H1 (cell line): ENCODE results near the gene CORIN. TPM values are rescaled to one million over a fixed set of nuclear protein-coding genes. Genes with fewer than 3 reads are reported as not detected.

Source experiments
- CTCF ChIA-PET: fragments of 300-600 bp; sonication (Branson Sonifier 250); formaldehyde crosslinking; loops from one replicate; lab custom pipeline; 2021; ENCODE audit not compliant: partially characterized antibody; lab: Charles Lee
- POLR2A ChIA-PET: fragments of 300-600 bp; sonication (Branson Sonifier 250); formaldehyde crosslinking; loops from one replicate; lab custom pipeline; 2021; ENCODE audit warnings: inconsistent platforms; ENCODE audit not compliant: partially characterized antibody; lab: Charles Lee
- DNase-seq, 2 experiments: peaks; one replicate each; pipeline versions ENCODE4 v3.0.0 to v3.0.0-alpha.2; 2010 to 2022; ENCODE audit warnings: low spot score in 2 of 2, low read depth in 1 of 2, mixed read lengths in 1 of 2
- FAIRE-seq: peaks from 2 replicates; lab custom pipeline; 2011; peaks lifted over from hg19 to GRCh38; lab: Jason Lieb, UNC
- H2AFZ ChIP-seq: 2 replicates; pipeline ENCODE4 v1.8.1; 2012; ENCODE audit warnings: low read length, inconsistent platforms
- H2AK5ac ChIP-seq: 2 replicates; pipeline ENCODE4 v1.6.1; 2013; ENCODE audit warnings: low read depth, low read length
- H2BK120ac ChIP-seq: replicated peaks from 2 replicates; pipeline ENCODE3; 2013; ENCODE audit warnings: low read depth, low read length, inconsistent platforms
- H2BK12ac ChIP-seq: 2 replicates; pipeline ENCODE4 v1.6.1; 2013; ENCODE audit warnings: low read depth, low read length
- H2BK15ac ChIP-seq: 2 replicates; pipeline ENCODE4 v1.6.1; 2013; ENCODE audit warnings: low read length
- H2BK20ac ChIP-seq: 2 replicates; pipeline ENCODE4 v1.6.1; 2013; ENCODE audit warnings: low read length
- H2BK5ac ChIP-seq: 2 replicates; pipeline ENCODE4 v1.6.1; 2013; ENCODE audit warnings: low read depth, low read length
- H3K14ac ChIP-seq: 2 replicates; pipeline ENCODE4 v1.6.1; 2013; ENCODE audit warnings: inconsistent platforms; ENCODE audit not compliant: insufficient read length
- H3K18ac ChIP-seq: 2 replicates; pipeline ENCODE4 v1.6.1; 2013; ENCODE audit warnings: low read length; ENCODE audit errors: extremely low read depth
- H3K23ac ChIP-seq: 2 replicates; pipeline ENCODE4 v1.6.1; 2013; ENCODE audit warnings: inconsistent platforms; ENCODE audit not compliant: insufficient read length
- H3K23me2 ChIP-seq: 2 replicates; pipeline ENCODE4 v1.6.1; 2013; ENCODE audit warnings: low read depth, low read length
- H3K27ac ChIP-seq: 2 replicates; pipeline ENCODE4 v1.6.1; 2011; ENCODE audit warnings: low read depth, low read length, inconsistent platforms
- H3K27me3 ChIP-seq, 4 experiments: replicated peaks in 1 of 4; 1 replicate in 1 of 4; 2 replicates in 3 of 4; pipeline versions ENCODE4 v1.6.1 to v1.8.1; 2011 to 2013; ENCODE audit warnings: low read length in 3 of 4, mild to moderate bottlenecking in 3 of 4, inconsistent platforms in 2 of 4, mixed read lengths in 2 of 4, moderate library complexity in 1 of 4; ENCODE audit not compliant: control insufficient read depth in 3 of 4, insufficient read depth in 3 of 4; ENCODE audit errors: extremely low read depth in 1 of 4
- H3K36me3 ChIP-seq, 4 experiments: 2 replicates each; pipeline versions ENCODE4 v1.6.1 to v1.8.1; 2011 to 2013; ENCODE audit warnings: mild to moderate bottlenecking in 4 of 4, low read length in 3 of 4, moderate library complexity in 2 of 4, control low read depth in 1 of 4, inconsistent platforms in 1 of 4; ENCODE audit not compliant: insufficient read depth in 4 of 4, control insufficient read depth in 2 of 4
- H3K4ac ChIP-seq: replicated peaks from 2 replicates; pipeline ENCODE3; 2013; ENCODE audit warnings: low read length, low read depth, mixed read lengths, inconsistent platforms; ENCODE audit not compliant: insufficient read length
- H3K4me1 ChIP-seq, 4 experiments: replicated peaks in 1 of 4; 1 replicate in 1 of 4; 2 replicates in 3 of 4; pipeline versions ENCODE4 v1.6.1 to v1.8.1; 2011 to 2013; ENCODE audit warnings: low read length in 3 of 4, inconsistent platforms in 2 of 4, mixed read lengths in 1 of 4; ENCODE audit not compliant: insufficient read depth in 4 of 4, control insufficient read depth in 3 of 4
- H3K4me2 ChIP-seq, 2 experiments: 2 replicates each; pipeline versions ENCODE4 v1.6.1 to v1.8.1; 2011 to 2013; ENCODE audit warnings: low read depth in 2 of 2, low read length in 2 of 2, control low read depth in 1 of 2, inconsistent platforms in 1 of 2, mild to moderate bottlenecking in 1 of 2; ENCODE audit not compliant: insufficient read depth in 1 of 2
- H3K4me3 ChIP-seq, 4 experiments: fragments of 200-600, 300-600 bp in 1 of 4; sonication (generic), shearing (Covaris generic), sonication (Bioruptor Twin) in 1 of 4; 2 replicates each; pipeline versions ENCODE4 v1.5.1 to v1.8.1; 2011 to 2016; ENCODE audit warnings: low read length in 4 of 4, low read depth in 3 of 4, control low read depth in 2 of 4, inconsistent platforms in 2 of 4, mild to moderate bottlenecking in 2 of 4, mixed read lengths in 1 of 4, moderate library complexity in 1 of 4; ENCODE audit not compliant: insufficient read depth in 2 of 4; ENCODE audit errors: extremely low read depth in 1 of 4
- H3K56ac ChIP-seq: replicated peaks from 2 replicates; pipeline ENCODE3; 2013; ENCODE audit warnings: low read depth, mild to moderate bottlenecking, mixed read lengths, low read length, inconsistent platforms; ENCODE audit not compliant: insufficient read length
- H3K79me1 ChIP-seq: 2 replicates; pipeline ENCODE4 v1.6.1; 2013; ENCODE audit warnings: low read depth, low read length, control low read depth
- H3K79me2 ChIP-seq, 2 experiments: 2 replicates each; pipeline versions ENCODE4 v1.6.1 to v1.8.1; 2012 to 2013; ENCODE audit warnings: low read length in 2 of 2, mild to moderate bottlenecking in 2 of 2, inconsistent platforms in 1 of 2; ENCODE audit not compliant: insufficient read depth in 2 of 2, control insufficient read depth in 1 of 2
- H3K9ac ChIP-seq, 4 experiments: replicated peaks in 1 of 4; 1 replicate in 1 of 4; 2 replicates in 3 of 4; pipeline versions ENCODE4 v1.6.1 to v1.8.1; 2011 to 2013; ENCODE audit warnings: low read depth in 3 of 4, low read length in 3 of 4, control low read depth in 2 of 4, mild to moderate bottlenecking in 2 of 4, moderate library complexity in 2 of 4, inconsistent platforms in 1 of 4; ENCODE audit errors: extremely low read depth in 1 of 4
- H3K9me3 ChIP-seq, 2 experiments: 2 replicates each; pipeline versions ENCODE4 v1.6.1 to v1.8.1; 2012 to 2013; ENCODE audit warnings: mild to moderate bottlenecking in 2 of 2, moderate library complexity in 2 of 2, control low read depth in 1 of 2, inconsistent platforms in 1 of 2, low read depth in 1 of 2, low read length in 1 of 2, mixed read lengths in 1 of 2; ENCODE audit not compliant: insufficient read depth in 2 of 2
- H4K20me1 ChIP-seq, 2 experiments: replicated peaks in 1 of 2; 2 replicates each; pipeline versions ENCODE3 to v1.8.1; 2011 to 2013; ENCODE audit warnings: inconsistent platforms in 2 of 2, low read length in 2 of 2, mild to moderate bottlenecking in 1 of 2; ENCODE audit not compliant: insufficient read depth in 2 of 2, control insufficient read depth in 1 of 2
- H4K5ac ChIP-seq: 2 replicates; pipeline ENCODE4 v1.6.1; 2013; ENCODE audit warnings: low read length, low read depth, mixed read lengths, inconsistent platforms; ENCODE audit not compliant: insufficient read length
- H4K8ac ChIP-seq: 2 replicates; pipeline ENCODE4 v1.8.0; 2013; ENCODE audit warnings: mild to moderate bottlenecking, moderate library complexity, low read length, inconsistent platforms; ENCODE audit not compliant: insufficient read depth; ENCODE audit errors: extremely low read depth
- H4K91ac ChIP-seq: replicated peaks from 2 replicates; pipeline ENCODE3; 2013; ENCODE audit warnings: low read length, mixed read lengths, inconsistent platforms; ENCODE audit not compliant: insufficient read length
- BCL11A ChIP-seq, 2 experiments: IDR thresholded peaks; one replicate each; pipeline ENCODE4 v1.6.1; 2011; ENCODE audit warnings: low read depth in 2 of 2, low read length in 2 of 2, mild to moderate bottlenecking in 2 of 2
- BRCA1 ChIP-seq: IDR thresholded peaks from 2 replicates; pipeline ENCODE4 v1.6.1; 2012; ENCODE audit warnings: low read depth, low read length, improper control_type of control experiment
- CHD2 ChIP-seq: IDR thresholded peaks from 2 replicates; pipeline ENCODE4 v1.6.1; 2012; ENCODE audit warnings: low read length, improper control_type of control experiment
- CREB1 ChIP-seq: IDR thresholded peaks from 2 replicates; pipeline ENCODE4 v1.6.1; 2012; ENCODE audit warnings: inconsistent platforms
- EZH2 ChIP-seq: fragments of 200-600 bp; sonication (generic); IDR thresholded peaks from 2 replicates; pipeline ENCODE4 v1.7.1; 2012; ENCODE audit warnings: low read depth, mild to moderate bottlenecking, moderate library complexity, low read length, inconsistent platforms; ENCODE audit not compliant: severe bottlenecking
- MAFK ChIP-seq: IDR thresholded peaks from 2 replicates; pipeline ENCODE4 v1.6.1; 2012; ENCODE audit warnings: low read depth, mild to moderate bottlenecking, improper control_type of control experiment, low read length
- POLR2AphosphoS5 ChIP-seq: IDR thresholded peaks from 2 replicates; pipeline ENCODE4 v1.6.1; 2011; ENCODE audit warnings: low read depth, low read length
- SIX5 ChIP-seq: IDR thresholded peaks from 2 replicates; pipeline ENCODE4 v1.6.1; 2011; ENCODE audit warnings: mild to moderate bottlenecking, low read depth, low read length
- WGBS, 2 experiments: shearing (Covaris generic) in 1 of 2; methylation state at CpG; one replicate each; pipeline versions ENCODE4 v1.1.6 to v1.1.7; 2013 to 2015; ENCODE audit warnings: low lambda C conversion rate in 2 of 2, mixed read lengths in 2 of 2, inconsistent platforms in 1 of 2, low coverage in 1 of 2, missing lambda C conversion rate in 1 of 2; ENCODE audit not compliant: insufficient replicate concordance in 2 of 2, insufficient coverage in 1 of 2, insufficient read length in 1 of 2; ENCODE audit errors: extremely low coverage in 1 of 2, missing lambda C conversion rate in 1 of 2; 5-methylcytosine and 5-hydroxymethylcytosine counted together
- polyA plus RNA-seq, 7 experiments: library from polyadenylated mRNA; depleted of rRNA in 3 of 7; stranded (reverse) in 5 of 7; unstranded in 2 of 7; fragments of >200 nt in 5 of 7; fragments of 200-250 nt in 2 of 7; gene quantifications; 1 replicate in 5 of 7; 2 replicates in 1 of 7; 4 replicates in 1 of 7; pipeline versions ENCODE4 v1.2.1 to v1.2.3, GENCODE V29; 2011 to 2013; ENCODE audit warnings: missing spikeins in 2 of 7, mixed read lengths in 2 of 7
- total RNA-seq: library from RNA; stranded (reverse); fragmentation: NEBNext Ultra II Directional; extraction: Animal tissue kit (Norgen Biotek cat#: 25700); gene quantifications from 2 replicates; pipeline ENCODE4 v1.2.1, GENCODE V29; 2021

CORIN gene
- total and polyA plus RNA-seq, 2 of the 8 experiments (the other 6 are each of a cell fraction or from before 2014, with no cell fraction given): 0.09 to 0.32 TPM

DNA sequence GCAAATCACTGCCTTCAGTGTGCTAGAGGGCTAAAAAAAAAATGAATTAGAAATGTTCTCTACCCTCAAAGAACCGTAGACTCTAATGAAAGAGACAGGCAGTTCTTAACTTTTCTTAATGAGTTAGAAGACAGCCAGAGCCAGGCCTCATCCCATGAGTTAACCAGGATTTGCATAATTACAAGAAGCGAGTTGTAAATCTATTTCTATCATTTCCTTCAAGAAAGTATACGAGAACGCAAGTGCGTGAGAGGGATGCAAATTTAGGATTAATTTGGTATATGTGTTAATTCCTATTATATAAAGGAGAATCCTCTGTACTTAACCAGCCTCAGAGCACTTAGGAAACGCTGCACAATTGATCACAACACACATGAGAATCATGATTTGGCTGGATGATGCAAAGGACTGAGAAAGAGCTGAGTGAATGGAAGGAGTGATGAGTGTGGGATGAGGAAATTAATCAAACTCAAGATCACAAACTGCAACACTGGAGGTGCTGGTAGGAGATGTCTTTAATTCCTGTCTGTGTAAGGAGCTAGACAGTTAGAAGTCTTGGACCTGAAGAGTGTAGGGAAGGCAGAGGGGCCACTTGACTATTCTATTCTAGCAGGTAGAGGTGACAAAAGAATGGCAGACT, 195.6 kb downstream of the CORIN start:
- POLR2A ChIA-PET: interaction anchor here (0.8 kb wide), 1 partner anchor 11 kb away, joined by 3 read pairs; no protein-coding TSS in a partner anchor

More for the DNA sequence above, 195.6 kb downstream of the CORIN start:
- H2BK15ac ChIP-seq: no peak overlapping the region
- H3K56ac ChIP-seq: no peak overlapping the region
- no peaks in the 10 kb centered on the region for H3K27me3 ChIP-seq
- H3K27ac ChIP-seq: no peak overlapping the region
- no peaks in the 10 kb centered on the region for H3K79me1 ChIP-seq
- no peak overlapping the region for H2BK5ac ChIP-seq
- H3K4ac ChIP-seq: no peak overlapping the region
- H3K4me2 ChIP-seq: no peak overlapping the region
- no peak overlapping the region for H3K4me3 ChIP-seq
- no peak for TF ChIP-seq MAFK
- no peak for TF ChIP-seq CHD2
- no peak for TF ChIP-seq BCL11A (IDR thresholded peaks at IDR 0.05; ENCODE audit: low read depth in 2 of 2, low read length in 2 of 2)
- TF ChIP-seq EZH2: no peak
- TF ChIP-seq CREB1: no peak
- TF ChIP-seq POLR2AphosphoS5: no peak
- TF ChIP-seq BRCA1: no peak
- TF ChIP-seq SIX5: no peak
- CTCF ChIA-PET: interaction anchor here (0.9 kb wide), 1 partner anchor 43 kb away, joined by 3 read pairs; no protein-coding TSS in a partner anchor
- peaks cover 0 to 2% (median 0%) of the 10 kb centered on the region in 4 experiments; a peak in 1 of 7 replicates for H3K4me1 ChIP-seq
- no peaks in the 10 kb centered on the region for H3K79me2 ChIP-seq
- H2BK120ac ChIP-seq: no peak overlapping the region
- H3K18ac ChIP-seq: no peak overlapping the region
- no peak overlapping the region for H4K8ac ChIP-seq
- H4K20me1 ChIP-seq: no peaks in the 10 kb centered on the region
- H4K5ac ChIP-seq: no peak overlapping the region
- no peak for DNase-seq
- 93% methylated on average over 6 of the region's 6 CpGs; no CpG with 5 or more reads in 1 of the 2 experiments for WGBS, 2 experiments
- H3K36me3 ChIP-seq: no peaks in the 10 kb centered on the region
- no peaks in the 10 kb centered on the region for H3K23me2 ChIP-seq
- H3K9me3 ChIP-seq: peaks cover 2 to 5% of the 10 kb centered on the region in 2 experiments; a peak in 1 of 4 replicates
- H4K91ac ChIP-seq: no peak overlapping the region
- H2AFZ ChIP-seq: no peak overlapping the region
- H3K9ac ChIP-seq: no peak overlapping the region
- no peak overlapping the region for H3K23ac ChIP-seq
- no peak overlapping the region for H2BK12ac ChIP-seq
- H2BK20ac ChIP-seq: no peak overlapping the region
- no peak for FAIRE-seq
- H2AK5ac ChIP-seq: no peak overlapping the region
- H3K14ac ChIP-seq: no peak overlapping the region
